Gastrocnemius medialis (tissue), 4 donors: ENCODE results near the gene SH3BGRL2. TPM values are rescaled to one million over a fixed set of nuclear protein-coding genes. Genes with fewer than 3 reads are reported as not detected.

Source experiments
- ATAC-seq, 2 donors: fragments of 150-250 bp; one replicate each; pipeline ENCODE4 v1.9.1; 2016
- DNase-seq, 2 donors: peaks; one replicate each; pipeline ENCODE4 v3.0.0-alpha.2; 2019
- H3K27ac ChIP-seq, 4 donors: fragments of 200-600 bp; sonication (generic); 1 replicate in 1 of 4; 2 replicates in 3 of 4; pipeline ENCODE4 v1.5.1; 2016 to 2018; ENCODE audit warnings: mild to moderate bottlenecking in 2 of 4, moderate library complexity in 1 of 4
- H3K27me3 ChIP-seq, 3 donors: fragments of 200-600 bp; sonication (generic) in 2 of 3; 1 replicate in 1 of 3; 2 replicates in 2 of 3; pipeline versions ENCODE4 v1.5.1 to v1.6.0; 2016 to 2019; ENCODE audit warnings: mild to moderate bottlenecking in 1 of 3, moderate library complexity in 1 of 3
- H3K36me3 ChIP-seq, 2 donors: fragments of 200-600 bp; sonication (generic) in 1 of 2; one replicate each; pipeline ENCODE4 v1.5.1; 2017 to 2018
- H3K4me1 ChIP-seq, 2 donors: fragments of 200-600 bp; sonication (generic) in 1 of 2; one replicate each; pipeline ENCODE4 v1.5.1; 2016 to 2017; ENCODE audit warnings: mild to moderate bottlenecking in 2 of 2
- H3K4me3 ChIP-seq, 4 donors: fragments of 200-600 bp; sonication (generic) in 3 of 4; 1 replicate in 1 of 4; 2 replicates in 3 of 4; pipeline ENCODE4 v1.5.1; 2016 to 2019; ENCODE audit warnings: mild to moderate bottlenecking in 2 of 4
- H3K9me3 ChIP-seq, 3 donors: fragments of 200-600 bp; sonication (generic) in 2 of 3; 1 replicate in 1 of 3; 2 replicates in 2 of 3; pipeline ENCODE4 v1.5.1; 2016 to 2019
- POLR2A ChIP-seq, 2 donors: fragments of 450-650 bp; IDR thresholded peaks; one replicate each; pipeline ENCODE4 v1.6.1; 2017; ENCODE audit warnings: antibody characterized with exemption in 2 of 2, mild to moderate bottlenecking in 2 of 2, moderate library complexity in 2 of 2
- in situ Hi-C, 4 donors: fragments of 200-750 bp; cut with MboI; loops; one replicate each; pipeline versions ENCODE4 v1.15.0 to v1.8.0; 2017; ENCODE audit warnings: low sequenced_read_pairs in 4 of 4
- intact Hi-C: fragments of 100-400 bp; cut with DNase I; formaldehyde crosslinking; loops from one replicate; pipeline ENCODE4 v1.15.1; 2023; ENCODE audit warnings: low total_unique reads
- total RNA-seq, 4 donors: library from RNA; depleted of rRNA; stranded (reverse); fragments of >200 nt; gene quantifications; one replicate each; pipeline versions ENCODE4 v1.1.0 to v1.2.3, GENCODE V29; 2016
- TF ChIP-seq, protein P1 (sequence below), 5 experiments: fragments of 450-650 bp in 3 of 5; fragments of 200-600 bp in 2 of 5; sonication (generic) in 2 of 5; IDR thresholded peaks in 4 of 5; conservative IDR thresholded peaks in 1 of 5; 1 replicate in 4 of 5; 2 replicates in 1 of 5; pipeline ENCODE4 v1.5.1; 2016 to 2019; ENCODE audit warnings: antibody characterized with exemption in 5 of 5, mild to moderate bottlenecking in 3 of 5, moderate library complexity in 3 of 5

SH3BGRL2 gene
- total RNA-seq, result 10 to 100 TPM in 1 of 4 donors, 1 to 10 TPM in 3; 8.0 to 15.7 (median 9.1) TPM

DNA sequence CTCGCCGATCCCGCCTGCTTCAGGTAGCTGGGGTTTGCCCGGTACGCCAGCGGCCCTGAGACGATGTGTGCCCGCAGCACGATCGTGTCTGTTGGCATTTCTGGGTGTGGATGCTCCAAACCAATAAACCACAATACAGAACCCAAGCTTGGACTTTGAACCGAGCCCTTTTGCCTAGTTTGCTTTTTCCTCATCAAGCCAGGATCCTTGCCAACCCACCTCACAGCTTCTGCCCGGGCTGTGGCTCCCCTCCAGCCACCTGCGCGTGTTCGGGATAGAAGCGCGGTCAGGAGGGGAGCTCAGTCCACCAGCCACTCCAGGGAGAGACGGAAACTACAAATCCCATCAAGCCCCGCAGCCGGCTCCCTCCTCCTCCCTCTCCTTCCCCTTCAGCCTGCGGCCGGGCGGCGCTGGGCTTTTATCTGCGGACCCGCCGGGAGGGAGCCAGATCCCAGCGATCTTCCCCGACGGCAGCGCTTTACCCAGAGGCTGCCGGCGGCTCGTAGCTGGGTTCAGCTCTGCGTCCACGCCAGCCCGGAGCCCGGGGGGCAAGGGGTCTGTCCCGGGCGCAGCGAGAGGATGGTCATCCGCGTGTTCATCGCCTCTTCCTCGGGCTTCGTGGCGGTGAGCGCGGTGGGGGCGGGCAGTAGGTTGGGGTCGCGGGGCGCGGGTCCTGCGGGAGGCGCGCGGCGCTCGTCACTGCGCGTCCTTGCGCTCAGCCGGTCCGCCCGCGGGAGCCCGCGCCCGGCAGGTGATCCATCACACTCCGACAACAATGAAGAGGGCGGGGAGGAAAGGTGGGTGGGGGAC, at the start of gene SH3BGRL2:
Gene SH3BGRL2, plus strand, starts transcription at position 447 of the 810 bp plus-strand sequence. Its CDS starts 133 bp downstream, at position 580.
- TF ChIP-seq, protein P1, sequence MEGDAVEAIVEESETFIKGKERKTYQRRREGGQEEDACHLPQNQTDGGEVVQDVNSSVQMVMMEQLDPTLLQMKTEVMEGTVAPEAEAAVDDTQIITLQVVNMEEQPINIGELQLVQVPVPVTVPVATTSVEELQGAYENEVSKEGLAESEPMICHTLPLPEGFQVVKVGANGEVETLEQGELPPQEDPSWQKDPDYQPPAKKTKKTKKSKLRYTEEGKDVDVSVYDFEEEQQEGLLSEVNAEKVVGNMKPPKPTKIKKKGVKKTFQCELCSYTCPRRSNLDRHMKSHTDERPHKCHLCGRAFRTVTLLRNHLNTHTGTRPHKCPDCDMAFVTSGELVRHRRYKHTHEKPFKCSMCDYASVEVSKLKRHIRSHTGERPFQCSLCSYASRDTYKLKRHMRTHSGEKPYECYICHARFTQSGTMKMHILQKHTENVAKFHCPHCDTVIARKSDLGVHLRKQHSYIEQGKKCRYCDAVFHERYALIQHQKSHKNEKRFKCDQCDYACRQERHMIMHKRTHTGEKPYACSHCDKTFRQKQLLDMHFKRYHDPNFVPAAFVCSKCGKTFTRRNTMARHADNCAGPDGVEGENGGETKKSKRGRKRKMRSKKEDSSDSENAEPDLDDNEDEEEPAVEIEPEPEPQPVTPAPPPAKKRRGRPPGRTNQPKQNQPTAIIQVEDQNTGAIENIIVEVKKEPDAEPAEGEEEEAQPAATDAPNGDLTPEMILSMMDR (IDR thresholded peaks at IDR 0.05 in 4 of 5, conservative IDR thresholded peaks at IDR 0.05 in 1 of 5), result no peak
- peak; percentile 25 to 51 for TF ChIP-seq POLR2A (IDR thresholded peaks at IDR 0.05)
- Histone ChIP-seq H3K4me3 (peak within 1 kb of the TSS; percentile 75 to 81 (median 76)), H3K27me3 (no peaks in the 10 kb centered on the region), H3K27ac (peak within 1 kb of the TSS; percentile 64 to 71 (median 67)), H3K4me1 (no peaks in the 10 kb centered on the region), H3K36me3 (no peaks in the 10 kb centered on the region), H3K9me3 (no peaks in the 10 kb centered on the region)
- DNase-seq (peak; percentile 23 to 35), ATAC-seq (peak; percentile 71 to 84)
- in situ Hi-C loops, result no loop called here
- intact Hi-C loops, result no loop called here

- no peaks in the 10 kb centered on the region for H3K27me3 ChIP-seq
- H3K36me3 ChIP-seq, result no peaks in the 10 kb centered on the region
- DNase-seq, result no peak
- no peaks in the 10 kb centered on the region for H3K4me1 ChIP-seq
- no peak overlapping the region for H3K27ac ChIP-seq
- intact Hi-C loops (no loop called here), in situ Hi-C loops (no loop called here)
- no peak for ATAC-seq
- no peaks in the 10 kb centered on the region for H3K9me3 ChIP-seq
- TF ChIP-seq, protein P1 (IDR thresholded peaks at IDR 0.05 in 4 of 5, conservative IDR thresholded peaks at IDR 0.05 in 1 of 5), result no peak
- TF ChIP-seq POLR2A (IDR thresholded peaks at IDR 0.05), result no peak
- no peak overlapping the region for H3K4me3 ChIP-seq
Measured at GRCh38 chr6:79584332-79584731, 46.8 kb upstream of the SH3BGRL2 start.

GRCh38 chr6:79586548-79586947, 44.6 kb upstream of the SH3BGRL2 start:
- no peak for DNase-seq
- no peaks in the 10 kb centered on the region for H3K9me3 ChIP-seq
- in situ Hi-C loops, result no loop called here
- ATAC-seq, result no peak
- no peaks in the 10 kb centered on the region for H3K36me3 ChIP-seq
- H3K27ac ChIP-seq, result no peak overlapping the region
- no peaks in the 10 kb centered on the region for H3K27me3 ChIP-seq
- no peak overlapping the region for H3K4me3 ChIP-seq
- TF ChIP-seq, protein P1 (IDR thresholded peaks at IDR 0.05 in 4 of 5, conservative IDR thresholded peaks at IDR 0.05 in 1 of 5), result no peak
- TF ChIP-seq POLR2A (IDR thresholded peaks at IDR 0.05), result no peak
- no peaks in the 10 kb centered on the region for H3K4me1 ChIP-seq
- intact Hi-C loops, result no loop called here

GRCh38 chr6:79589701-79590100, 41.4 kb upstream of the SH3BGRL2 start:
- in situ Hi-C loops, result no loop called here
- H3K4me1 ChIP-seq, result no peaks in the 10 kb centered on the region
- no peaks in the 10 kb centered on the region for H3K27me3 ChIP-seq
- H3K4me3 ChIP-seq, result no peak overlapping the region
- no peaks in the 10 kb centered on the region for H3K9me3 ChIP-seq
- H3K27ac ChIP-seq, result no peak overlapping the region
- ATAC-seq (no peak), DNase-seq (no peak)
- H3K36me3 ChIP-seq, result no peaks in the 10 kb centered on the region
- intact Hi-C loops, result no loop called here
- no peak for TF ChIP-seq POLR2A (IDR thresholded peaks at IDR 0.05)
- TF ChIP-seq, protein P1 (IDR thresholded peaks at IDR 0.05 in 4 of 5, conservative IDR thresholded peaks at IDR 0.05 in 1 of 5), result no peak
